Spleen (tissue), 11 donors: ENCODE measurements around the gene PCGF2. TPM values are rescaled to one million over a fixed set of nuclear protein-coding genes. Genes with fewer than 3 reads are reported as not detected.

Source experiments
- DNase-seq: peaks from one replicate; pipeline ENCODE4 v3.0.0-alpha.2; 2020
- H3K27ac ChIP-seq, 8 donors: fragments of 200-600 bp; sonication (generic) in 7 of 8; 1 replicate in 4 of 8; 2 replicates in 4 of 8; pipeline versions ENCODE4 v1.5.0 to v1.8.0; 2016 to 2021; ENCODE audit warnings: inconsistent platforms in 4 of 8, mild to moderate bottlenecking in 4 of 8, moderate library complexity in 1 of 8
- H3K27me3 ChIP-seq, 7 donors: fragments of 200-600 bp; sonication (generic) in 6 of 7; replicated peaks in 1 of 7; 1 replicate in 4 of 7; 2 replicates in 3 of 7; pipeline versions ENCODE4 v1.5.0 to v1.8.0; 2016 to 2021; ENCODE audit warnings: inconsistent platforms in 3 of 7, mild to moderate bottlenecking in 1 of 7
- H3K36me3 ChIP-seq, 6 donors: fragments of 200-600 bp; sonication (generic) in 5 of 6; 1 replicate in 4 of 6; 2 replicates in 2 of 6; pipeline versions ENCODE4 v1.5.0 to v1.8.0; 2016 to 2021; ENCODE audit warnings: inconsistent platforms in 2 of 6
- H3K4me1 ChIP-seq, 6 donors: fragments of 200-600 bp; sonication (generic) in 5 of 6; 1 replicate in 3 of 6; 2 replicates in 3 of 6; pipeline versions ENCODE4 v1.5.0 to v1.8.0; 2016 to 2021; ENCODE audit warnings: inconsistent platforms in 3 of 6
- H3K4me3 ChIP-seq, 8 donors: fragments of 200-600 bp; sonication (generic) in 7 of 8; 1 replicate in 4 of 8; 2 replicates in 4 of 8; pipeline versions ENCODE4 v1.5.0 to v1.8.0; 2016 to 2021; ENCODE audit warnings: inconsistent platforms in 4 of 8, mild to moderate bottlenecking in 4 of 8, moderate library complexity in 2 of 8
- H3K9me3 ChIP-seq, 8 donors: fragments of 200-600 bp; sonication (generic) in 7 of 8; 1 replicate in 4 of 8; 2 replicates in 4 of 8; pipeline versions ENCODE4 v1.5.0 to v1.8.0; 2016 to 2021; ENCODE audit warnings: inconsistent platforms in 4 of 8
- CTCF ChIP-seq, 11 experiments: fragments of 200-600 bp in 7 of 11; fragments of 450-650 bp in 4 of 11; sonication (generic) in 4 of 11; IDR thresholded peaks in 8 of 11; conservative IDR thresholded peaks in 3 of 11; 1 replicate in 7 of 11; 2 replicates in 4 of 11; pipeline versions ENCODE4 v1.4.0 to v1.8.0; 2016 to 2021; ENCODE audit warnings: antibody characterized with exemption in 11 of 11, inconsistent platforms in 4 of 11, mild to moderate bottlenecking in 1 of 11
- POLR2A ChIP-seq, 3 donors: fragments of 450-650 bp; IDR thresholded peaks; one replicate each; pipeline ENCODE4 v1.5.1; 2017; ENCODE audit warnings: antibody characterized with exemption in 3 of 3, mild to moderate bottlenecking in 1 of 3
- POLR2AphosphoS5 ChIP-seq, 3 donors: sonication (generic); formaldehyde crosslinking; IDR thresholded peaks; one replicate each; pipeline ENCODE4 v1.5.1; 2017; ENCODE audit warnings: antibody characterized with exemption in 3 of 3
- WGBS, 5 donors: extraction: QIAGEN DNeasy Blood & Tissue Kit in 3 of 5; methylation state at CpG; one replicate each; pipeline versions ENCODE4 v1.1.5 to v1.1.7; 2013 to 2018; 5-methylcytosine and 5-hydroxymethylcytosine counted together
- intact Hi-C: fragments of 100-400 bp; cut with DNase I; formaldehyde crosslinking; loops from one replicate; pipeline ENCODE4 v1.15.0; 2023; ENCODE audit warnings: low total_unique reads
- polyA plus RNA-seq, 3 donors: library from polyadenylated mRNA; stranded (reverse); fragments of 200-250 nt; gene quantifications; one replicate each; pipeline ENCODE4 v1.2.1, GENCODE V29; 2013
- total RNA-seq, 7 donors: library from RNA; depleted of rRNA in 3 of 7; stranded (reverse); fragments of >200 nt in 3 of 7; fragmentation: NEBNext Ultra II Directional in 4 of 7; extraction: Animal tissue kit (Norgen Biotek cat#: 25700) in 4 of 7; gene quantifications; one replicate each; pipeline versions ENCODE4 v1.1.0 to v1.2.1, GENCODE V29; 2016 to 2021
- donor health status: healthy with polysubstance abuse.
- donor health status: DM: no; HTN: no; CAD: no; lungs with moderate emphysema.
- donor health status: DM: no; HTN: no; CAD: no.
- donor health status: Bipolar disorder and iron deficiency.
- donor health status: healthy.
- donor health status: DM: no; HTN: no; CAD: no.
- donor health status: DM: yes; HTN: yes; CAD: no.

PCGF2 gene
- total and polyA plus RNA-seq, 10 donors: 13.1 to 57.6 (median 25.7) TPM

DNA sequence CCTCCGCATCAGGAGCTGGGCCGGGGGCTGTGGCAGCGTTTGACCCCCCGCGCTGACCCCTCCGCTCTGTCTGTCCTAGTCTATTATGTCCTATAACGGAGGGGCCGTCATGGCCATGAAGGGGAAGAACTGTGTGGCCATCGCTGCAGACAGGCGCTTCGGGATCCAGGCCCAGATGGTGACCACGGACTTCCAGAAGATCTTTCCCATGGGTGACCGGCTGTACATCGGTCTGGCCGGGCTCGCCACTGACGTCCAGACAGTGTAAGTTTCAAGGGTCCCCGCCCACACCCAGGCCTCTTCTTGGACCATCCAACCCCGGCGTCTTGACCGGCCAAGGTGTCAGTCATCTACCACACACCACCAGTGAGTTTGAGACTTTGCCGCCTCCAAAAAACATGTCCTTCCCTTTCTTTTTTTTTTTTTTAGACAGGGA is 5.0 kb upstream of the PCGF2 start:
- peak; percentile 89 for DNase-seq
- Histone ChIP-seq H3K4me3 (peak overlapping the region; percentile 69 to 96 (median 88)), H3K4me1 (peaks cover 40 to 90% (median 65%) of the 10 kb centered on the region in 6 donors), H3K9me3 (no peaks in the 10 kb centered on the region), H3K36me3 (peaks cover 3 to 48% (median 38%) of the 10 kb centered on the region in 6 donors), H3K27ac (peak overlapping the region; percentile 67 to 96 (median 92)), H3K27me3 (peaks cover 0 to 35% (median 29%) of the 10 kb centered on the region in 7 donors)
- TF ChIP-seq POLR2AphosphoS5 (IDR thresholded peaks at IDR 0.05) (no peak), POLR2A (IDR thresholded peaks at IDR 0.05) (no peak), CTCF (IDR thresholded peaks at IDR 0.05 in 8 of 11, conservative IDR thresholded peaks at IDR 0.05 in 3 of 11) (no peak)
- 9 to 17% (median 10%) methylated on average over 15 to 22 of the region's 22 CpGs for WGBS, 5 donors
- intact Hi-C loops: no loop called here

GRCh38 chr17:38752308-38753070 is 4.4 kb upstream of the PCGF2 start, which contains the start of gene PSMB3:
PSMB3 (plus strand) TSS chr17:38752741; CDS start chr17:38752827, 86 bp downstream.
- intact Hi-C loops: no loop called here
- DNase-seq: peak; percentile 99
- H3K9me3 ChIP-seq: no peaks in the 10 kb centered on the region
- H3K27ac ChIP-seq: peak within 1 kb of the TSS; percentile 67 to 96 (median 92)
- peaks cover 3 to 42% (median 32%) of the 10 kb centered on the region in 6 donors for H3K36me3 ChIP-seq
- 0 to 1% (median 0%) methylated on average over 40 to 44 of the region's 44 CpGs for WGBS, 5 donors
- H3K4me1 ChIP-seq: peaks cover 43 to 90% (median 71%) of the 10 kb centered on the region in 6 donors
- peaks cover 0 to 41% (median 35%) of the 10 kb centered on the region in 7 donors for H3K27me3 ChIP-seq
- TF ChIP-seq POLR2AphosphoS5 (IDR thresholded peaks at IDR 0.05): peak; percentile 92 to 94 (median 93)
- no peak for TF ChIP-seq POLR2A (IDR thresholded peaks at IDR 0.05)
- TF ChIP-seq CTCF (IDR thresholded peaks at IDR 0.05 in 8 of 11, conservative IDR thresholded peaks at IDR 0.05 in 3 of 11): peak in 2 of 11 experiments; percentile 24 to 30
- peak within 1 kb of the TSS; percentile 69 to 96 (median 88) for H3K4me3 ChIP-seq

- WGBS, 5 donors: 0 to 1% (median 1%) methylated on average over 44 of the region's 44 CpGs
- TF ChIP-seq POLR2A (IDR thresholded peaks at IDR 0.05) (no peak), POLR2AphosphoS5 (IDR thresholded peaks at IDR 0.05) (peak in 2 of 3 donors; percentile 38 to 56)
- peak overlapping the region; percentile 69 to 96 (median 88) for H3K4me3 ChIP-seq
- DNase-seq: peak; percentile 94
- peak overlapping the region; percentile 61 to 96 (median 92) for H3K27ac ChIP-seq
- intact Hi-C loops: no loop called here
- H3K27me3 ChIP-seq: peaks cover 0 to 48% (median 41%) of the 10 kb centered on the region in 7 donors
- H3K4me1 ChIP-seq: peaks cover 50 to 91% (median 78%) of the 10 kb centered on the region in 6 donors
- no peaks in the 10 kb centered on the region for H3K9me3 ChIP-seq
- H3K36me3 ChIP-seq: peaks cover 0 to 36% (median 26%) of the 10 kb centered on the region in 6 donors
Measured at GRCh38 chr17:38751808-38752307, 3.7 kb upstream of the PCGF2 start.

DNA sequence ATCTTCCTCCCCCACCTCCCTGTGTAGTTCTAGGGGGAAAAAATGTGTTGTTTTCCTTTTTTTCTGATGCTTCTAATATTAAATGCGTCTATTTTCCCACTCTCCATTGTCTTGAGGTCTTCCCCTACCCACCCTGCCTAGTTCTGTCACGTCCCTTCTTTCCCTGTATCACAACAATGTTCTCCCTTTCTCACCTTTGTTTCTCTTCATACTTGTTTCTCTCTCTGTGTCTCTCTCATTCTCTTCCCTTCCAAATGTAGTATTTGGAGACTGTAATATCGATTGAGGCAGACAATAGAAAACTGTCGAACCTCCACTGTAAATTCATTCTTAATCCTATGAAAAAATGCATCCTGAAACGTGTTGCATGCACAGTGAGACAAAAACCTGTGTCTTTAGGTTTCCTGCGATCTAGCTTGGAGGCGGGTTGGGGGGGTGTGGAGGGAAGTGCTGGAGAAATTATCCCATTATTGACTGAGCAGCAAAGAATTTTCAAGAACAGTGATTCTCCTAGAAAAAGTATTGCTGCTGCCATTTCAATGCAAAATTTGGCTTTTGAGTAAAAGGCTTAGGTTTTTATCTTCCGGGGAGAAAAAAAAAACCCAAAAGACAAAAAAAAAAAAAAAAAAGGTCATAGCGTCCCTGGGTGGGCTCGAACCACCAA is 3.1 kb upstream of the PCGF2 start:
- no peak for TF ChIP-seq POLR2A (IDR thresholded peaks at IDR 0.05)

More for the DNA sequence above, 3.1 kb upstream of the PCGF2 start:
- peaks cover 0 to 53% (median 41%) of the 10 kb centered on the region in 7 donors for H3K27me3 ChIP-seq
- H3K4me1 ChIP-seq: peaks cover 55 to 93% (median 82%) of the 10 kb centered on the region in 6 donors
- H3K9me3 ChIP-seq: no peaks in the 10 kb centered on the region
- peaks cover 0 to 30% (median 20%) of the 10 kb centered on the region in 6 donors for H3K36me3 ChIP-seq
- WGBS, 5 donors: 2 to 5% (median 3%) methylated on average over 10 of the region's 10 CpGs
- no peak for DNase-seq
- intact Hi-C loops: no loop called here
- peak overlapping the region; percentile 61 to 96 (median 92) for H3K27ac ChIP-seq
- H3K4me3 ChIP-seq: peak overlapping the region in 7 of 8 donors; percentile 69 to 96 (median 90)
